Neural progenitor cell (in vitro differentiated cells): ENCODE results near the gene DBNDD1. TPM values are rescaled to one million over a fixed set of nuclear protein-coding genes. Genes with fewer than 3 reads are reported as not detected.

Source experiments
- DNase-seq: peaks from one replicate; pipeline ENCODE4 v3.0.0-alpha.2; 2016; ENCODE audit warnings: low spot score
- H2AFZ ChIP-seq: fragments of 200-600 bp; sonication (generic); replicated peaks from 2 replicates; pipeline ENCODE4 v1.6.1; 2016; ENCODE audit warnings: antibody characterized with exemption
- H3F3A ChIP-seq: fragments of 200-600 bp; sonication (generic); 2 replicates; pipeline ENCODE4 v1.6.1; 2016; ENCODE audit warnings: antibody characterized with exemption, low read depth
- H3K27ac ChIP-seq: fragments of 200-600 bp; sonication (generic); 2 replicates; pipeline ENCODE4 v1.5.1; 2016; ENCODE audit warnings: mild to moderate bottlenecking
- H3K27me3 ChIP-seq: fragments of 200-600 bp; sonication (generic); 2 replicates; pipeline ENCODE4 v1.6.1; 2016; ENCODE audit warnings: mild to moderate bottlenecking, moderate library complexity
- H3K36me3 ChIP-seq: fragments of 200-600 bp; sonication (generic); 2 replicates; pipeline ENCODE4 v1.5.1; 2016
- H3K4me1 ChIP-seq: fragments of 200-600 bp; sonication (generic); 2 replicates; pipeline ENCODE4 v1.6.1; 2016; ENCODE audit warnings: mixed run types
- H3K4me2 ChIP-seq: fragments of 200-600 bp; sonication (generic); 2 replicates; pipeline ENCODE4 v1.6.1; 2016
- H3K4me3 ChIP-seq: fragments of 200-600 bp; sonication (generic); 2 replicates; pipeline ENCODE4 v1.5.1; 2016
- H3K79me2 ChIP-seq: fragments of 200-600 bp; sonication (generic); 2 replicates; pipeline ENCODE4 v1.6.1; 2016; ENCODE audit warnings: low read depth
- H3K9ac ChIP-seq: fragments of 200-600 bp; sonication (generic); 2 replicates; pipeline ENCODE4 v1.6.1; 2016
- H3K9me3 ChIP-seq: fragments of 200-600 bp; sonication (generic); 2 replicates; pipeline ENCODE4 v1.5.1; 2016; ENCODE audit warnings: low read depth
- H4K20me1 ChIP-seq: fragments of 200-600 bp; sonication (generic); 2 replicates; pipeline ENCODE4 v1.6.1; 2016; ENCODE audit warnings: low read depth
- H3K27ac Mint-ChIP-seq: 3 replicates; pipeline ENCODE4 v1.8.0; 2021; ENCODE audit warnings: mixed read lengths
- H3K27me3 Mint-ChIP-seq: 2 replicates; pipeline ENCODE4 v1.8.0; 2022; ENCODE audit warnings: low read depth, mild to moderate bottlenecking, inconsistent platforms, moderate library complexity, mixed read lengths; ENCODE audit not compliant: insufficient read depth
- H3K36me3 Mint-ChIP-seq: 3 replicates; pipeline ENCODE4 v1.8.0; 2021; ENCODE audit warnings: mixed read lengths
- H3K4me1 Mint-ChIP-seq: 3 replicates; pipeline ENCODE4 v1.8.0; 2021; ENCODE audit warnings: mixed read lengths
- H3K4me3 Mint-ChIP-seq: 3 replicates; pipeline ENCODE4 v1.8.0; 2021; ENCODE audit warnings: mild to moderate bottlenecking, moderate library complexity, mixed read lengths
- H3K9me3 Mint-ChIP-seq: 3 replicates; pipeline ENCODE4 v1.8.0; 2020; ENCODE audit warnings: mixed read lengths
- CTCF ChIP-seq: fragments of 200-600 bp; sonication (generic); IDR thresholded peaks from 2 replicates; pipeline ENCODE4 v1.5.1; 2017; ENCODE audit warnings: antibody characterized with exemption, mild to moderate bottlenecking
- EZH2 ChIP-seq: fragments of 200-600 bp; sonication (generic); IDR thresholded peaks from 2 replicates; pipeline ENCODE4 v1.6.1; 2017; ENCODE audit warnings: antibody characterized with exemption, mild to moderate bottlenecking, moderate library complexity
- EZH2phosphoT487 ChIP-seq: fragments of 200-600 bp; sonication (generic); IDR thresholded peaks from 2 replicates; pipeline ENCODE4 v1.6.1; 2017; ENCODE audit warnings: antibody characterized with exemption
- total RNA-seq: library from RNA; depleted of rRNA; stranded (reverse); fragments of >200 nt; gene quantifications from 2 replicates; pipeline ENCODE4 v1.2.3, GENCODE V29; 2015; ENCODE audit warnings: low replicate concordance

Gene DBNDD1
- total RNA-seq, 1 donor from 2014 or later: 5.2 TPM

GRCh38 chr16:89961920-89962319 lies 57.3 kb downstream of the DBNDD1 start:
- Mint-ChIP-seq H3K36me3 (peaks cover 19% of the 10 kb centered on the region), H3K4me1 (peaks cover 7% of the 10 kb centered on the region), H3K27ac (no peak overlapping the region), H3K4me3 (no peak overlapping the region), H3K27me3 (peaks cover 2% of the 10 kb centered on the region), H3K9me3 (no peaks in the 10 kb centered on the region)
- no peak overlapping the region for H3K4me2 ChIP-seq
- H3K9me3 ChIP-seq: no peaks in the 10 kb centered on the region
- no peaks in the 10 kb centered on the region for H3K36me3 ChIP-seq
- H2AFZ ChIP-seq: no peak overlapping the region
- peaks cover 6% of the 10 kb centered on the region for H4K20me1 ChIP-seq
- H3K27me3 ChIP-seq: no peaks in the 10 kb centered on the region
- H3K79me2 ChIP-seq: no peaks in the 10 kb centered on the region
- H3K4me1 ChIP-seq: peaks cover 5% of the 10 kb centered on the region
- DNase-seq: no peak
- TF ChIP-seq CTCF (no peak), EZH2phosphoT487 (no peak), EZH2 (no peak)
- H3F3A ChIP-seq: no peaks in the 10 kb centered on the region
- H3K9ac ChIP-seq: no peak overlapping the region
- no peak overlapping the region for H3K4me3 ChIP-seq
- H3K27ac ChIP-seq: no peak overlapping the region

GRCh38 chr16:89960966-89961365 lies 58.3 kb downstream of the DBNDD1 start:
- Histone ChIP-seq H3K27ac (no peak overlapping the region), H3K79me2 (no peaks in the 10 kb centered on the region), H3K9me3 (no peaks in the 10 kb centered on the region), H3K4me2 (no peak overlapping the region), H3F3A (no peaks in the 10 kb centered on the region), H3K9ac (no peak overlapping the region), H3K4me3 (no peak overlapping the region), H3K27me3 (no peaks in the 10 kb centered on the region), H4K20me1 (no peaks in the 10 kb centered on the region), H2AFZ (no peak overlapping the region), H3K36me3 (no peaks in the 10 kb centered on the region), H3K4me1 (no peaks in the 10 kb centered on the region)
- Mint-ChIP-seq H3K4me1 (peaks cover 4% of the 10 kb centered on the region), H3K27ac (no peak overlapping the region), H3K27me3 (peaks cover 2% of the 10 kb centered on the region), H3K9me3 (no peaks in the 10 kb centered on the region), H3K4me3 (no peak overlapping the region), H3K36me3 (peaks cover 20% of the 10 kb centered on the region)
- TF ChIP-seq CTCF (no peak), EZH2 (no peak), EZH2phosphoT487 (no peak)
- DNase-seq: no peak

- Histone ChIP-seq H4K20me1 (peaks cover 5% of the 10 kb centered on the region), H3K9ac (no peak overlapping the region), H3K27ac (no peak overlapping the region), H3K36me3 (no peaks in the 10 kb centered on the region), H3F3A (no peaks in the 10 kb centered on the region), H3K79me2 (no peaks in the 10 kb centered on the region), H3K4me2 (no peak overlapping the region), H3K27me3 (no peaks in the 10 kb centered on the region), H3K4me1 (no peaks in the 10 kb centered on the region), H3K9me3 (no peaks in the 10 kb centered on the region), H2AFZ (no peak overlapping the region), H3K4me3 (no peak overlapping the region)
- H3K36me3 Mint-ChIP-seq: peaks cover 18% of the 10 kb centered on the region
- no peak for TF ChIP-seq EZH2
- no peak for TF ChIP-seq EZH2phosphoT487
- TF ChIP-seq CTCF: no peak
- no peaks in the 10 kb centered on the region for H3K4me1 Mint-ChIP-seq
- H3K9me3 Mint-ChIP-seq: no peaks in the 10 kb centered on the region
- no peak overlapping the region for H3K4me3 Mint-ChIP-seq
- H3K27me3 Mint-ChIP-seq: peaks cover 2% of the 10 kb centered on the region
- H3K27ac Mint-ChIP-seq: no peak overlapping the region
- DNase-seq: no peak
These were observed 60.7 kb downstream of the DBNDD1 start for GRCh38 chr16:89958596-89958995.
